Mesendoderm (in vitro differentiated cells): Measurements from ENCODE around the gene ZSCAN30.
A peak's percentile ranks its signal among the peaks of the same experiment; 100 is the strongest.

Source experiments
- DNase-seq: peaks from one replicate; pipeline ENCODE4 v3.0.0; 2013
- H2AK5ac ChIP-seq: 2 replicates; pipeline ENCODE4 v1.6.1; 2013; ENCODE audit warnings: low read length, inconsistent platforms
- H2BK120ac ChIP-seq: 2 replicates; pipeline ENCODE4 v1.6.1; 2013; ENCODE audit warnings: low read depth, mild to moderate bottlenecking, low read length, moderate library complexity, mixed read lengths
- H2BK15ac ChIP-seq: replicated peaks from 2 replicates; pipeline ENCODE4 v1.6.1; 2013; ENCODE audit warnings: low read depth, mild to moderate bottlenecking, moderate library complexity
- H2BK5ac ChIP-seq: 2 replicates; pipeline ENCODE4 v1.6.1; 2013; ENCODE audit warnings: low read length, inconsistent platforms
- H3K18ac ChIP-seq: 2 replicates; pipeline ENCODE4 v1.6.1; 2013; ENCODE audit warnings: mild to moderate bottlenecking, low read length, mixed read lengths
- H3K23ac ChIP-seq: one replicate; pipeline ENCODE4 v1.6.1; 2013; ENCODE audit warnings: low read length
- H3K27ac ChIP-seq: 2 replicates; pipeline ENCODE4 v1.5.1; 2013; ENCODE audit warnings: low read depth, mild to moderate bottlenecking, inconsistent platforms, low read length, moderate library complexity
- H3K27me3 ChIP-seq: 2 replicates; pipeline ENCODE4 v1.6.1; 2013; ENCODE audit warnings: low read length, control low read depth, mild to moderate bottlenecking, inconsistent platforms; ENCODE audit not compliant: insufficient read depth, poor library complexity
- H3K36me3 ChIP-seq: 2 replicates; pipeline ENCODE4 v1.6.1; 2013; ENCODE audit warnings: low read length, inconsistent platforms; ENCODE audit not compliant: control insufficient read depth, insufficient read depth
- H3K4ac ChIP-seq: one replicate; pipeline ENCODE4 v1.6.1; 2013; ENCODE audit warnings: low read depth, mild to moderate bottlenecking, low read length, moderate library complexity
- H3K4me1 ChIP-seq: 2 replicates; pipeline ENCODE4 v1.6.1; 2013; ENCODE audit warnings: low read depth, low read length, inconsistent platforms; ENCODE audit not compliant: control insufficient read depth
- H3K4me2 ChIP-seq: 2 replicates; pipeline ENCODE4 v1.6.1; 2013; ENCODE audit warnings: low read length
- H3K4me3 ChIP-seq: 2 replicates; pipeline ENCODE4 v1.5.1; 2013; ENCODE audit warnings: mild to moderate bottlenecking, low read length
- H3K56ac ChIP-seq: one replicate; pipeline ENCODE4 v1.6.1; 2013; ENCODE audit warnings: low read length
- H3K79me1 ChIP-seq: 2 replicates; pipeline ENCODE4 v1.6.1; 2013; ENCODE audit warnings: low read length, inconsistent platforms
- H3K79me2 ChIP-seq: 2 replicates; pipeline ENCODE4 v1.6.1; 2013; ENCODE audit warnings: mild to moderate bottlenecking, low read length; ENCODE audit not compliant: control insufficient read depth, insufficient read depth
- H3K9ac ChIP-seq: 2 replicates; pipeline ENCODE4 v1.6.1; 2013; ENCODE audit warnings: low read length, inconsistent platforms
- H4K5ac ChIP-seq: one replicate; pipeline ENCODE4 v1.6.1; 2013; ENCODE audit warnings: low read length
- H4K8ac ChIP-seq: one replicate; pipeline ENCODE4 v1.6.1; 2013; ENCODE audit warnings: low read depth, mild to moderate bottlenecking, control low read depth, low read length, moderate library complexity
- WGBS: extraction: QIAGEN DNeasy Blood & Tissue Kit; methylation state at CpG from one replicate; pipeline ENCODE4 v1.1.7; 2013; ENCODE audit warnings: low lambda C conversion rate, missing lambda C conversion rate; ENCODE audit not compliant: insufficient coverage; ENCODE audit errors: extremely low coverage; 5-methylcytosine and 5-hydroxymethylcytosine counted together

ZSCAN30 gene

DNA sequence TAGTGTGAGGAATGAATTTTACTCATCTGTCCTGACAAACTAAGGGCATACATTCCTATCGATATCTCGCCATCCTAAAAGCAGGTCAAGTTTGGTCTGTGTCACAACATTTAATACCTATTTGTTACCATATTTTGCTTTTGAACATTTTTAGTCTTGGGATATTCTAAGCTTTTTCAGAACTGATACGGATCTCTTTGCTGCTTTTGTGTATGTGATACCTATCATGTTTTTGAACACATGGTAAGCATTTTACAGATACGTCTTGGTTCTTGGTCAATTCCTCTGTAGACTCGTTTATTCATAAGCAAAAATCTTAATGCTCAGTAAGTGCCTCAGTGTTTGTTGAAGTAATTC lies 48.6 kb downstream of the ZSCAN30 start:
- Histone ChIP-seq H4K8ac (no peak overlapping the region), H3K23ac (no peak overlapping the region), H3K4me1 (peaks cover 2% of the 10 kb centered on the region), H2BK15ac (no peak overlapping the region), H3K4me3 (peak overlapping the region; percentile 79), H3K9ac (peak overlapping the region; percentile 79), H3K79me1 (peaks cover 9% of the 10 kb centered on the region), H3K4me2 (peak overlapping the region; percentile 49), H3K56ac (peak overlapping the region; percentile 81), H3K79me2 (peaks cover 7% of the 10 kb centered on the region), H3K18ac (no peak overlapping the region), H3K27me3 (no peaks in the 10 kb centered on the region), H3K36me3 (peaks cover 2% of the 10 kb centered on the region), H4K5ac (peak overlapping the region; percentile 1), H3K4ac (no peak overlapping the region), H2BK120ac (no peak overlapping the region), H2BK5ac (peak overlapping the region; percentile 33), H2AK5ac (no peak overlapping the region), H3K27ac (peak overlapping the region; percentile 98)
- DNase-seq, result peak; percentile 37
- WGBS, result no CpG with 5 or more reads among the region's 5 CpGs

GRCh38 chr18:35240664-35241447 lies 49.2 kb downstream of the ZSCAN30 start, which contains the start of gene ZNF397:
ZNF397 (plus strand) TSS chr18:35241034; CDS start chr18:35242471, 1,437 bp downstream.
- Histone ChIP-seq H2BK5ac (peak within 1 kb of the TSS; percentile 54), H3K79me2 (peaks cover 7% of the 10 kb centered on the region), H3K27me3 (no peaks in the 10 kb centered on the region), H3K36me3 (peaks cover 2% of the 10 kb centered on the region), H3K79me1 (peaks cover 9% of the 10 kb centered on the region), H3K4me3 (peak within 1 kb of the TSS; percentile 79), H3K4ac (peak within 1 kb of the TSS; percentile 81), H3K23ac (peak within 1 kb of the TSS; percentile 98), H4K8ac (peak within 1 kb of the TSS; percentile 58), H2BK15ac (no peak within 1 kb of the TSS), H4K5ac (peak within 1 kb of the TSS; percentile 84), H3K56ac (peak within 1 kb of the TSS; percentile 91), H3K18ac (peak within 1 kb of the TSS; percentile 69), H3K4me2 (peak within 1 kb of the TSS; percentile 59), H3K9ac (peak within 1 kb of the TSS; percentile 86), H3K27ac (peak within 1 kb of the TSS; percentile 98), H3K4me1 (peaks cover 2% of the 10 kb centered on the region), H2BK120ac (no peak within 1 kb of the TSS), H2AK5ac (no peak within 1 kb of the TSS)
- DNase-seq, result peak; percentile 99
- WGBS, result no CpG with 5 or more reads among the region's 60 CpGs

GRCh38 chr18:35239314-35239713 lies 50.7 kb downstream of the ZSCAN30 start:
- peaks cover 2% of the 10 kb centered on the region for H3K36me3 ChIP-seq
- H3K9ac ChIP-seq, result no peak overlapping the region
- H3K4me1 ChIP-seq, result peaks cover 2% of the 10 kb centered on the region
- H3K23ac ChIP-seq, result no peak overlapping the region
- H4K8ac ChIP-seq, result no peak overlapping the region
- DNase-seq, result no peak
- H3K79me1 ChIP-seq, result peaks cover 9% of the 10 kb centered on the region
- no peak overlapping the region for H2AK5ac ChIP-seq
- H2BK120ac ChIP-seq, result no peak overlapping the region
- H3K4me2 ChIP-seq, result no peak overlapping the region
- no peak overlapping the region for H3K56ac ChIP-seq
- H2BK5ac ChIP-seq, result no peak overlapping the region
- no peak overlapping the region for H2BK15ac ChIP-seq
- no peak overlapping the region for H3K18ac ChIP-seq
- H3K79me2 ChIP-seq, result peaks cover 7% of the 10 kb centered on the region
- no peaks in the 10 kb centered on the region for H3K27me3 ChIP-seq
- H3K4ac ChIP-seq, result no peak overlapping the region
- H3K27ac ChIP-seq, result no peak overlapping the region
- no peak overlapping the region for H3K4me3 ChIP-seq
- no CpG with 5 or more reads among the region's 1 CpG for WGBS
- H4K5ac ChIP-seq, result no peak overlapping the region

GRCh38 chr18:35236571-35237363 lies 53.3 kb downstream of the ZSCAN30 start:
- Histone ChIP-seq H3K4ac (no peak overlapping the region), H3K27me3 (no peaks in the 10 kb centered on the region), H2BK120ac (no peak overlapping the region), H3K79me1 (no peaks in the 10 kb centered on the region), H4K8ac (no peak overlapping the region), H3K27ac (no peak overlapping the region), H3K56ac (no peak overlapping the region), H2BK5ac (no peak overlapping the region), H3K79me2 (no peaks in the 10 kb centered on the region), H2BK15ac (no peak overlapping the region), H3K23ac (no peak overlapping the region), H3K9ac (no peak overlapping the region), H3K4me1 (peaks cover 2% of the 10 kb centered on the region), H3K4me3 (no peak overlapping the region), H4K5ac (no peak overlapping the region), H3K4me2 (no peak overlapping the region), H3K36me3 (no peaks in the 10 kb centered on the region), H2AK5ac (no peak overlapping the region), H3K18ac (no peak overlapping the region)
- WGBS, result no CpG with 5 or more reads among the region's 1 CpG
- no peak for DNase-seq

- Histone ChIP-seq H3K4ac (no peak overlapping the region), H3K27ac (no peak overlapping the region), H3K23ac (no peak overlapping the region), H4K8ac (no peak overlapping the region), H3K56ac (no peak overlapping the region), H3K4me1 (no peaks in the 10 kb centered on the region), H4K5ac (no peak overlapping the region), H3K18ac (no peak overlapping the region), H3K27me3 (no peaks in the 10 kb centered on the region), H3K4me3 (no peak overlapping the region), H2AK5ac (no peak overlapping the region), H3K79me2 (peaks cover 2% of the 10 kb centered on the region), H3K4me2 (no peak overlapping the region), H2BK120ac (no peak overlapping the region), H2BK5ac (no peak overlapping the region), H2BK15ac (no peak overlapping the region), H3K36me3 (no peaks in the 10 kb centered on the region), H3K9ac (no peak overlapping the region), H3K79me1 (no peaks in the 10 kb centered on the region)
- peak; percentile 87 for DNase-seq
- no CpG with 5 or more reads among the region's 6 CpGs for WGBS
These were observed 59.0 kb downstream of the ZSCAN30 start for GRCh38 chr18:35231052-35231451.
